GM21529 (cell line): Measurements from ENCODE around the gene CYP27A1.

Source experiments
- ATAC-seq: cut with Tn5 transposase; IDR thresholded peaks from one replicate; pipeline ENCODE4 v1.9.1; 2021; ENCODE audit not compliant: unreplicated experiment

Gene CYP27A1

DNA sequence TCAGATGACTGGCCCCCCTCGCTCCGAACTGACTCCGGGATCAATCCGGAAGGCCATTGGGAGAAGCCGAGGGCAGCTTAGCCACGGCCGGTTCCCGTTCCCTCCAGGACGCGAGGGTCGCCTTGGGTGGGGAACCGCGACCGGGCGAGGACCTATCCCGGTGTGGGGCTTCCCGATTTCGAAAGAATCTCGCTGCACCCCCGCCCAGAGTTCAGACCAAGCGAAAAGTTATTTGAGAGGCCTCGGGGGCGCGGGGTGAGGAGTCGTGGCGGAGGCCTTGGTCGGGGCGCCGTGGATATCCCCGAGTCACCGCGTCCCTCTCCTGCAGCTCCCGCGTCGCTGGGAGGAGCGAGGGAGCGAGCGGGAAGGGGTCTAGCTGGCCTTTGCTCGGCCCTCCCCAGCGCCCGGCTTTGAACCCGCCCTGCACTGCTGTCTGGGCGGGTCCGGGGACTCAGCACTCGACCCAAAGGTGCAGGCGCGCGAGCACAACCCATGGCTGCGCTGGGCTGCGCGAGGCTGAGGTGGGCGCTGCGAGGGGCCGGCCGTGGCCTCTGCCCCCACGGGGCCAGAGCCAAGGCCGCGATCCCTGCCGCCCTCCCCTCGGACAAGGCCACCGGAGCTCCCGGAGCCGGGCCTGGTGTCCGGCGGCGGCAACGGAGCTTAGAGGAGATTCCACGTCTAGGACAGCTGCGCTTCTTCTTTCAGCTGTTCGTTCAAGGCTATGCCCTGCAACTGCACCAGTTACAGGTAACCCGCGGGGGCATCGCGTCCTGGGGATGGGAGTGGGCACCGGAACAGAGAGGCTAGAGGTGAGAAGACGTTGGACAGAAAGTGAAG is at the start of gene CYP27A1:
CYP27A1 (plus strand) TSS at position 457 of the 837 bp plus-strand sequence; CDS start at position 493, 36 bp downstream.
- ATAC-seq = no peak

DNA sequence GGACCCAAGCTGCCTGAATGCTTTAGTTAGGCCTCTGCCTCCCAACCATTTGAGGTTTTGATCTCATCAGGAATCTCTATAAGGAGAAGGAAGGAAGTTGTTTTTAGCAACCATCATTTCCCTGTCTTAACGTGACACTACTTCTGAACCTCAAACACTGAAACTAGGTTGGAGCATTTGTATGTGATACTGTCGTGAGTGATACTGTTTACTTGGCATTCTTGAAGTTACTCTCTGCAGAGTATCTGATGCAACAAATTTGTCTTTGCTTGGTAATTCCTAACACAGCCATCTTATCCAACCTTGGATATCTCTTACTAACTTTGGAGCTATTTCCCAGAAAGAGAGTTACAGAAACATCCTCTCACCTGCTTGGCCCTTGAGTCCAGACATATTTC is 49.2 kb upstream of the CYP27A1 start:
- no peak for ATAC-seq

DNA sequence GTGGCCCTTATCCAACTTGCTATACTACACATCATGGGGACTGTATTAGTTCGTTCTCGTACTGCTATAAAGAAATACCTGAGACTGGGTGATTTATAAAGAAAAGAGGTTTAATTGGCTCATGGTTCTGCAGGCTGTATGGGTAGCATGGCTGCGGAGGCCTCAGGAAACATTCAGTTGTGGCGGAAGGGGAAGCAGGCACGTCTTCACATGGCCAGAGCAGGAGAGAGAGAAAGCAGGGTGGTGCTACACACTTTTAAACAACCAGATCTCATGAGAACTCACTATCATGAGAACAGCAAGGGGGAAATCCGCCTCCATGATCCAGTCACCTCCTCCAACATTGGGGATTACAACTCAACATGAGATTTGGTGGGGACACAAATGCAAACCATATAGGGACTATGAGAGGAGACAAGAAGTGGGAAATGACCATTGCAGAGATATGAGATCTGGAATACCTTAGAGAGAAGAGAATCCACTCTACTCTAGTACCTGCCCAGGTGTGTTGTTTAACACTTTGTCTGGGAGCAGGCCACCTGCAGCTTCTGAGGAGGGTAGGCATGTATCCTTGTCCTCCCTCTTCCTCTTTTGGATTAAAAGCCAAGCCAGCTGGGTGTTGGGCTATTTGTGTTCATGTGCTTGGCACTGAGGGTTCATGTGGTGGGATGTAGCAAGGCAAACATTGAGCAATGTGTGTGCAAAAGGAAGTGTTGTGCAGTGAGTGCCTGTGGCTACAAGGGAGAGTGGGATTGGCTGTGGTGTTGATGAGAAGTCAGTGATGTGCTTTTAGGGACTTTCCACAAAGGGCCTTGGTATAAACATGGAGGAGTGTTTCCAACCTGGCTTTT is 48.6 kb upstream of the CYP27A1 start:
- no peak for ATAC-seq

DNA sequence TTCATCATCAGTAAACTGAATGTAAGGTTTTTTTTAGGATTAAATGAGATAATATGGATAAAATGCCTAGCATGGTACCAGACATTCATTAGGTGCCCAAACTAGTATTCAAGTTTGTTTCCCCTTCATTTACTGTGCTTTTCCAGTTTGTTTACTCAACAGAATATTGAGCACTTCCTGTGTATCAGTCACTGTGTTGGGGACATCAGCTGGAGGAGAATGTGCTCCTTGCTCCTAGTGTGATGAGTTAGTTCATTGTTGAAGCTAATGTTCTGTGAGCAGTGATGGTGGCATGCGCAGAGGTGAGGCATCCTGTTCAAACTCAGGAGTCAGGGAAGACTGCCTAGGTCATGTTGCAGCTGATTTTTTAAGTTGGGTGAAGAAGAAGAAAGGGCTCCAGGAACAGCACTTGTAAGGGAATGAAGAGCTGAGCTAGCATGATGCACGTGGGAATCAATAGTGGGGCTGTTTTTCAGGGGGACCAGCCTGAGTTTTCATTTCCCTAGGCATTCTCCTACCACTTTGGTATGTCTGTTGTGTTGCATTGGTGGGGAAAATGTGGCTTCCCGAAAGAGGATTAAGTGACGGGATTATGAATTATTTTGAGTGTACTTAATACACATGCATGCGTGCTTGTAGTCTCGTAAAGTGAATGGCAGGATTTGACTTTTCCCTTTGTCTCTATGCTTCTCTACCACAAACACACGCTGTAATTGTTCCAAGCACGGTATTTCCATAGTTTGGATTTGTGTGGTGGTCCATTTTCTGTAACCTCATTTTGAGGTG is 47.6 kb upstream of the CYP27A1 start:
- no peak for ATAC-seq

DNA sequence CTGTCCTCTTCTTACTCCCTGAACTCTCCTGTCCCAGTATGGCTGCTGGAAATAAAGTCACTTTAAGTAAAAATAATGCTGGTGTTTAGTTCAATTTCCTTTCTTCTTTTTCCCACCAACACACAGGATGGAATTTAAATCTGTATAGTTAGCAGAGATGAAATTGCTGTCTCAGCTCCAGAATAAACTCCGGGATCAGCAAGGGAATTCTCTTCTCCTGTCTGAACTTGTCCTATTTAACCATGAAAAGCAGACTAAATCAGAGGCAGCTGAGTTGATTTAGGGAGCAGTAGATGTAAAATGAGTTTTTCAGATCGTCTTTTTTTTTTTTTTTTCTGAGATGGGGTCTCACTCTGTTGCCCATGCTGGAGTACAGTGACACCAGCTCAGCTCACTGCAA is 45.4 kb upstream of the CYP27A1 start:
- no peak for ATAC-seq

DNA sequence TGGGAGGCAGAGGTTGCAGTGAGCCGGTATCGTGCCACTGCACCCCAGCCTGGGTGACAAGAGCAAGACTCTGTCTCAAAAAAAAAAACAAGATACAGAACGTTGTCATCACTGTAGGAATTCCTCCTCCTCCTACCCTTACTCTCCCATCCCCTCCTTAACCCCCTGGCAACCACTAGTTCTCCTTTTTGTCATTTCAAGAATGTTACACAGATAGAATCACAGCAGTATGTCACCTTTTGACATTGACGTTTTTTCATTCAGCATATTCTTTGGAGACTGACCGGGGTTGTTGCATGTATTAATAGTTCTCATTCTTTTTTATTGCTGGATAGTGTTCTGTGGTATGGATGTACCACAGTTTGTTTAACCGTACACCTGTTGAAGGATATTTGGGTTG is 38.9 kb upstream of the CYP27A1 start:
- peak; percentile 60 for ATAC-seq

DNA sequence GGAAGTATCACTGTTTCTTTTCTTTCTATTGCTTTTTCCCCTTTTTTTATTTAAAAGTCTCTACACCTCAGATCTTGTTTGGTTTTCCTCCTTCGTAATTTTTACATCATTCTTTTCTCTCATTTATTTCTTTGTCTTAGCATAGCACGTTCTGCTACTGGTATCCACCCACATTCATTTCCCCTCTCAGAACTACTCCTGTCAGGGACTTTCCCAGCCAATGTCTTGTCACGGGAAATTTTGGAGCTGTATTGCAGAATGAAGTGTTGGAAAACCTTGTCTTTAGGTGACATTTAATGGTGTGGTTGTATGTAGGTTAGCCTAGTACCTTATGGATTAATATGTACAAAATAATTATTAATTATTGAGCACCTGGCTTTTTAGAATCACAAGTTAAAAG is 37.3 kb upstream of the CYP27A1 start:
- peak; percentile 51 for ATAC-seq

DNA sequence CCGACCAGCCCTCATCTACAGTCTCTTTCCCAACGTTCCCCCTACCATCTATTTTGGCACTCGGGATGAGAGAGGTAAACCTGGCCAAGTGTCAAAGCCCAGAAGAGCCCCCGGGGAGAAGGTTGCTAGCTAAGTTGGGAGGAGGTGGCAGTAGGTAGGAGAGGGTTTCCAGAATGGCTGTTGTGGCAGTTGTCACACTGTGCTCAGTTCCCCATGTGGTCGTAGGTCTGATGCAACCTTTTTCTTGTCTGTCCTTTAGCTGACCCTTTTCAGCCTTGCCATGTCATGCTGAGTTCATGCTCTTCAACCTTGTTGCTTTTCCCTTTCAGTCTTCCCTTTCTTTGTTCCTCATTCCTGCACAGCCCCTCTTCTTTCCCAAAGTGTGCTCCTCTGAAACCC is 36.8 kb upstream of the CYP27A1 start:
- no peak for ATAC-seq

DNA sequence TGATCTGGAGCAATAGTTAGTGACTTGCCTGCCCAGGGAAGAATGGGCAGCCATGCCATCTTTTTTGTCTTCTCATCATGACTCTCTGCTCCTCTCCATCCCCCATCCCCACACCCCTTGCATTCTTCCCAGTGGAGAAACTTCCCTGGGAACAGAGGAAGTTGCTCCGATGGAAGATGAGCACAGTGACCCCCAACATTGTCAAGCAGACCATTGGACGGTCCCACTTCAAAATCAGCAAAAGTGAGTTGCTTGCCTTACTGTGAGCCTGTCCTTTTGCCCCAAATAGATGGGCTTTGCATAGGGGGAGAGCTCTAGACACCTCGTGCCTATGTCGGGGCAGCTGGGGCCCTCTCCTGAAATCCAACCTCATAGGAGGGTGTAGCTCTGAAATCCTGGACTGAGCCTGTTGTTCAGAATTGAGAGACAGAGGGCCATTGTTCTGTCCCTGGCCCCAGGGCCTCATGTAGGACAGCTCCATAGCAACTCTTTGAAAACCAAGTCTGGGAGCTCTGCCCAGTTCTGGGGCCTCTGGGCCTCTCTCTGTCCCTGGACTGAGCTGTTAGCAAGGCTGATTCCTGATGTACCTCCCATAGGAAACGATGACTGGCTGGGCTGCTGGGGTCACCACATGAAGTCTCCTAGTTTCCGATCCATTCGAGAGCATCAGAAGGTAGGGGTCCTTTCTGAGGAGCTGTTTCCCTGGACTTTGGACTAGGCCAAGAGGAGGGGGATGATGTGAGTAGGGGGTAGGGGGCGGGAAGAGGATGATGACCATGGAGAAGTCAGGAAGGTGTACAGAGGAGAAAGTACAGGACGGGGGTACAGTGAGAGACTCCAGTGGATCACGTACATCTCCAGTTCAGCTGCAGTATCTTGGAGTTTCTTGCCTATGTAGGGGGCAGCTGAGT is 36.1 kb upstream of the CYP27A1 start:
- ATAC-seq = no peak

DNA sequence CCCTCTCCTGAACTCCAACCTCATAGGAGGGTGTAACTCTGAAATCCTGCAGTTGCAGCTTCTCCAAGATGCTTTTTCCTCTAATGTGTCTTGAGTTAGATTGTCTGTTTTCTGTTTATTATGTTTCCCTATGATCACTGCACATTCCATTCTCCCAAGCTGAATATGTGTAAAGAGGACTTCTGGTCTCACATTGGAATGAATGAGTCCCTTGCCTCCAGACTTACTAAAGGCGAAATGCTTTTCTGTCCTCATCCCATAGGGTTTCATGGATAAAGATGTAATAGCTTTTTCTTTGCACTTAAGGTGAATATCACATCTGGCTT is 35.5 kb upstream of the CYP27A1 start:
- no peak for ATAC-seq

DNA sequence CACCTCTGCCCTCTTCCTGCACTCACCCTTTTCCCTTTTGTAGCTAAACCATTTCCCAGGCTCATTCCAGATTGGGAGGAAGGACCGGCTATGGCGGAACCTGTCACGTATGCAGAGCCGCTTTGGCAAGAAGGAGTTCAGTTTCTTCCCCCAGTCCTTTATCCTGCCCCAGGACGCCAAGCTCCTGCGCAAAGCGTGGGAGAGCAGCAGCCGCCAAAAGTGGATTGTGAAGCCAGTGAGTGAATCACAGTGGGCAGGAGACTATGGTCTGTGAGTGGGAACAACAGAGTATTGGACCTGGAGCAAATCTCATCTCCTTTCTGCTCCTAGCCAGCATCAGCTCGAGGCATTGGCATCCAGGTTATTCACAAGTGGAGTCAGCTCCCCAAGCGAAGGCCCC is 35.0 kb upstream of the CYP27A1 start:
- ATAC-seq = no peak

DNA sequence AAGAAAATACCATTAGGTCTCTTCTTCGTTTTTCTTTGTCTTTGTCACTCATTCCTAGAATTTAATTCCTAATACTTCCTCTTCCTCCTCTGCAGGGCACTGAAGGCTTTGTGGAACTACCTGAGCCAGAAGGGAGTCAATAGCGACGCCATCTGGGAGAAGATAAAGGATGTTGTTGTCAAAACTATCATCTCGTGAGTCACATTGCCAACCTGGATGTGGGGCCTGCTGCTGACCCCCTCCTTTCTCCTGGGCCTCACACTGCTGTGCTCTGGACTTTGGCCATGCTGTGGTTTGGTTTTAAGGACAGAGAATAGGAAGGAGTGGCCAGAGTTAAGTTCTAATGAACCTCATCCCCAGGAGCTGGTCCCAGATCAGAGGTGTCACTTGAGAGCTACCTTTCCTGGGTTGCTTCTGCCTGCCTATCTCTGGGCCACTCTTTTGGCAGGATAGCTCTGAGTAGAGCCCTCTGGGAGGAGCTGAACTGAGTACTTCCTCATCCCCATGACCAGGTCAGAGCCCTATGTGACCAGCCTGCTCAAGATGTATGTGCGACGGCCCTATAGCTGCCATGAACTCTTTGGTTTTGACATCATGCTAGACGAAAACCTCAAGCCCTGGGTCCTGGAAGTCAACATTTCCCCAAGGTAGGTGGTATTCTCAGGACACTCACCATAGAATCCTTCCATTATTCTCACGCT is 33.1 kb upstream of the CYP27A1 start:
- no peak for ATAC-seq

DNA sequence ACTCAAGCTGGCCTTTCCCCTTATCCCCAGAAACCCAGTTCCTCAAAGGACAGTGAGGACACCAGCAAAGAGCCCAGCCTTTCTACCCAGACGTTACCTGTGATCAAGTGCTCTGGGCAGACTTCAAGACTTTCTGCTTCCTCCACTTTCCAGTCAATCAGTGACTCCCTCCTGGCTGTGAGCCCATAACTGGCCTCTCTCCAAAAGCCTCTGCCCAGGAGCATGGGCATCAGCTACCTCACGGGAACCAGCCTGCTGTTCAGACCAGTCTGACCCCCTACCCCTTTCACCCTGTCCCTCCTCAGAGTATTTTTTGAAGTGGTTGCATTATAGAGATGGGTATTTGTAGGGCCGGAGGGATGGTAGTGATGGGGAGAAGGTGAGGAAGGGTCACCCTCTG is 27.7 kb upstream of the CYP27A1 start:
- ATAC-seq = no peak

DNA sequence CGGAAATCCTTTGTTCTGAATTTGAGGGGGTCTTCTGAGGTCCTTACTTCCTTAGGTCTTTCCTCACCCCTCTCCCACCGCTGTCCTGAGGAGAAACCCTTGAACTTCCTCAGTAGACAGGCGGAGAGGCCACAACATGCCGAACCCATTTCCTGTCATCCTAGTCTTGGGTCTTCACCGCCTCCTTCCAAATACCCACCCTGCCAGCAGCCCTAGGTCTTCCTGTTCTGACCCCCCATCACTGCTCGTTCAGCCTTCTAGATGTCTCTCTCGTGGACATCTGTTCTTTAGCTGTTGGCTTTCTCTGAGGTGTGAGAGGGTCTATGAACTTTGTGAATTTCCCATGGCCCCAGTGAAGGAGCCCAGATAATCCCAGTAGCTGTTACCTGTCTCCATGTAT is 27.2 kb upstream of the CYP27A1 start:
- no peak for ATAC-seq

DNA sequence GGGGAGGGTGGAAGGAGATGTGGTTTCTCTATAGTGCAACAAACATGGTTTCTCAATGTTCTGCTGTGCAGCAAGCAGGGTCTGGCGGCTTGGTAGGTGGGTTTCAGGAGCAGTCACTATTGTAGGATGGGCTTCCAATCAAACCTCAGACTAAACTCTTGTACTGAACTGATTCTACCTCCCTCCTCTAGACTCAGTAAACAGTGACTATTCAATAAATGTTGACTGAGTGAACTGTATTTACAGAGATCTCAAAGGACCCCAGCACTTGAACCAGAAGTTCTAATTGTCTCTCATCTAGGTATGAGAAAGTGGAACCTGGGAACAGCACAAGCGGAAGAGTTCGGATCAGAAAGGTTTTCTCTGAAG is 26.8 kb upstream of the CYP27A1 start:
- ATAC-seq = no peak

DNA sequence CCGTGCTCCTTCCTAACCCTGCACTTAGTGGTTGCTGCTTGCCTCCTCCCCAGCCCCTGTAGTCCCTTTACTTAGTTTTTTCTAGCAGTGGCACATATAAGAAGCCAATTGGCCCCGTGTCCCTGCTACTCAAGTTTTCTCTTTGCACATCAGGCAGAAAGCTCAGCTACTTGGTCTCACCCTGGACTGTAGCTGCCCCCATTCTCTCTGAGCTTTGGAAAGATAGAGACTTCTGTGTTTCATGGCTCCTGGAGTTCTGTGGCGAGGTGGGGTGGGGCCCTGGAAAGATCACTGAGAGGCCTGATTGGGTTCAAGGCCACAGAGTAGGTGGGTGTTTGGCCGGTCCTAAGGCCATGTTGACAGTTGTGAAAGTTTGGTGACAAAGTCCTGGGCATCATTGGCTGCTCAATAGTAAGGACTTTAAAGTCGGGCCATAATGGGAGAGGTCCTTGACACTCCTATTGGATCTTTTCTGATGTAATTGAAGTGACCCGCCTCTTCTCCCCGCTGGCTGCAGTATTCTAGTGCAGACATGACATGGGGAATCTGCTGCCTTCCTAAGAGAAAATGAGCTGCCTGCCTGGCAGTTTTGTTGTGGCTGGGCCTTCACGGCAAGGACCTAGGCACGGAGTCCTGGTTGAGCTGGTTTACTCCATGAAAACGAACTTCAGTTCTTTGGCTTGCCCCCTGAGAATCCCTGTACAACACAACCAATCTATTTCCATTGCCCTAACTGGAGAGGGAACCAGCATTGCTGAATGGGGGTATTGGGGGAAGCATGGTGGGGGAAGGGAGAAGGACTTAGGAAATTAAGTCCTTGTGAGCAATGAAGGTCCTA is 26.2 kb upstream of the CYP27A1 start:
- ATAC-seq = no peak

DNA sequence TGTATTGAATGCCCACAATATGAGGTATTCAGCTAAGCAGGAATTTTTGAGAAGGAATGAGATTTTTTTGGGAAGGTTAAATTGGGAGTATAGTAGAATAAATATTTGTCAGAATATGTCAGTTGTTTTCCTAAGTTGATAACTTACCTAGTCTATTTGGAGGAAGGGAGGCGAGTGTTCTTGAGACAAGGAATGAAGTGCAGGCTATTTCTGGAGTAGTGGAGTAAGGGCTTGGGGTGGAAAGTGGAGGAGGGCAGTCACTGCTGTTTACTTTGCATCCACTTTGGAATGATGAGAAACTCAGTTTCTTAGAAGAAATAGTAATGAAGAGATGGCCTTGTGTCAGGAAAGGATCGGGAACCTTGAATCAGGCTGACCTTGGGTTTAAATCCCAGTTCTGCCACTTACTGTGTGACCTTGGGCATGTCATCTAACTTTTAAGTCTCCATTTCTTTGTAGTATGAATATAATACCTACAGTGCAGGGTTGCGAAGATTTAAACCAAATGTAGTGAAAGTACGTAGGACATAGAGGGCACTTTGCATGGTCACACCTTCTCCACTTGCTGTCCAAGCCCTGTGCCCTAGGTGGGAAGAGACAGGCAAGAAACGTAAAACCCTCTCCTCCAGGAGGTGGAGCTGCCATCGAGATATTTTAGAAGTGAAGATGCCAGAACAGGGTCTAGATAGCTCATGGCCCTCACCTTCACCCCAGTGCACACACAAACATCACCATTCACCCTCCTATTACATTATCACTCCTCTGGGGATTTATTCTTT is 25.2 kb upstream of the CYP27A1 start:
- ATAC-seq = no peak

DNA sequence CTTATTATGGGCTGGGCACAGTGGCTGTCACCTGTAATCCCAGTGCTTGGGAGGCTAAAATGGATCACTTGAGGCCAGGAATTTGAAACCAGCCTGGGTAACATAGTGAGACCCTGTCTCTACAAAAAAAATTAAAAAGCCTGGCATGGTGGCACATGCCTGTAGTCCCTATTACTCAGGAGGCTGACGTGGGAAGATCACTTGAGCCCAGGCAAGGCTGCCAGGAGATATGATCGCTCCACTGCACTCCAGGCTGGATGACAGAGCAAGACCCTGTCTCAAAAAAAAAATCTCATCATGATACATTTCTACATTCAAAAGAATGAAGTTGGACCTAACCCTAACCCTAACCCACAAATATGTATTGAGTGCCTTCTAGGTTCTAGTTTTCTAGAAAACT is 20.2 kb upstream of the CYP27A1 start:
- no peak for ATAC-seq
